Dermis blood vessel endothelial cell (primary cell): ENCODE data around the gene PURB. TPM values are rescaled to one million over a fixed set of nuclear protein-coding genes. Genes with fewer than 3 reads are reported as not detected.
"Not testable (repeated sequence)": the region's sequence is repeated elsewhere in the genome, so short reads cannot be mapped to it uniquely, and the experiment has no call there.

Experiments
- DNase-seq: peaks from one replicate; pipeline ENCODE4 v3.0.0; 2010
- total RNA-seq: library from RNA; depleted of rRNA; stranded (reverse); fragments of >200 nt; gene quantifications from 2 replicates; pipeline ENCODE4 v1.2.3, GENCODE V29; 2014

The PURB gene
- total RNA-seq, 1 donor from 2014 or later, result 18.5 TPM

DNA sequence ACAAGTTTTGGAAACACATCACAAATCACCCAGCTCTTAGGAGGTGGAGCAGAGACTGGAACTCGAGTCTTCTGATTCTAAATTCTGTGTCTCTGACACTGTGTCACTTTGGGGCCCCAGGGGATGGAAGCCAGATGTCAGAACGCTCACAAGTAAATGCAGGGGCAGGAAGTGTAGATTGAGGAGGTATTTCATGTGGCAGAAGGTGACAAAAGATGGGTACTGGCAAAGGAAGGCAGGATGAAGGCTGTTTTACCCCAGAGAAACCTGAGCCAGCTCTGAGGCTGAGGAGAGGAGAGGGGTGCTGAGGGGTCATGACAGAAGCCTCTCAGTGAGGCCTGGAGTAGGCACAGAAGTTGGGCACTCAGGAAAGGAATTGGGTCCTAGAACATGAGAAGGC is 6.0 kb upstream of the PURB start:
- no peak for DNase-seq

DNA sequence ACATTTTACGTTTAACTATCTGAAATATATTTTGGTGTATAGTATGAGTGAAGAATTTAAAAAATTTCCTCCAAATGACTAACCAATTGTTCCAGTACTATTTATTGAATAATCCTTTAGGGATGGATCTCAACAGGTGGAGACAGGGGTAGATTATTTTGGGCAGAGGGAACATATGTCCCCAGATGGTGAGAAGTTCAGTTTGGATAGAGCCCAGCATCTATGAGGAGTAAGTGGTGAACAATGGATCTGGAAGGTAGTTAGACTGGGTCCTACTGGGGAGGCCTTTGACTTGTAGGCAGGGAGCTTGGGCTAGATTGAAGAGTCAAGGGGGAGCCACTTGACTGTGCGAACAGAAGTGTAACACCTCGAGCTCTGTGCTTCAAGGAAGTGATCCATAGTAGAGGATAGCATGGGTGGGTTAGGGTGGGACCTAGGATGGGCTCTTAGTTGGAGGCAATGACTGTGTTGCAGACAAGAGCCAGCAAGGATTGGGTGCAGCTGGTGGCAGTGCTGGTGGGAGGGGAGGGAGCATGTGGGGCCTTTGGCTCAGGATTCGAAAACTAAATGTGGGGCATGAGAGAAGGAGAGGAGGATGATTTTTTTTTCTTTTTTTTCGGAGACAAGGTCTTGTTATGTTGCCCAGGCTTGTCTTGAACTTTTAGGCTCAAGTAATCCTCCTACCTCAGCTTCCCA is 3.9 kb upstream of the PURB start:
- no peak for DNase-seq

DNA sequence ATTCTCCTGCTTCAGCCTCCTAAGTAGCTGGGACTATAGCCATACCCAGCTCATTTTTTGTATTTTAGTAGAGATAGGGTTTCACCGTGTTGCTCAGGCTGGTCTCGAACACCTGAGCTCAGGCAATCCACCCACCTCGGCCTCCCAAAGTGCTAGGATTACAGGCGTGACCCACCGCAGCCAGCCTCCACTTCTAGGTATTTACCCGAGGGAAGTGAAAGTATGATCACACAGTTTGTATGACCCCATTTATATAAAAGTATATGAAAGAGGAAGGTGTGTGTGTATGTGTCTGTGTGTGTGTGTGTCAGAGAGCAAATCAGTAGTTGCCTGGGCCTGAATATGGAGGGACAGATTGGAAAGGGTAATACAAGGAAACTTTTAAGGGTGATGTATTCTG is 2.0 kb upstream of the PURB start:
- no peak for DNase-seq

DNA sequence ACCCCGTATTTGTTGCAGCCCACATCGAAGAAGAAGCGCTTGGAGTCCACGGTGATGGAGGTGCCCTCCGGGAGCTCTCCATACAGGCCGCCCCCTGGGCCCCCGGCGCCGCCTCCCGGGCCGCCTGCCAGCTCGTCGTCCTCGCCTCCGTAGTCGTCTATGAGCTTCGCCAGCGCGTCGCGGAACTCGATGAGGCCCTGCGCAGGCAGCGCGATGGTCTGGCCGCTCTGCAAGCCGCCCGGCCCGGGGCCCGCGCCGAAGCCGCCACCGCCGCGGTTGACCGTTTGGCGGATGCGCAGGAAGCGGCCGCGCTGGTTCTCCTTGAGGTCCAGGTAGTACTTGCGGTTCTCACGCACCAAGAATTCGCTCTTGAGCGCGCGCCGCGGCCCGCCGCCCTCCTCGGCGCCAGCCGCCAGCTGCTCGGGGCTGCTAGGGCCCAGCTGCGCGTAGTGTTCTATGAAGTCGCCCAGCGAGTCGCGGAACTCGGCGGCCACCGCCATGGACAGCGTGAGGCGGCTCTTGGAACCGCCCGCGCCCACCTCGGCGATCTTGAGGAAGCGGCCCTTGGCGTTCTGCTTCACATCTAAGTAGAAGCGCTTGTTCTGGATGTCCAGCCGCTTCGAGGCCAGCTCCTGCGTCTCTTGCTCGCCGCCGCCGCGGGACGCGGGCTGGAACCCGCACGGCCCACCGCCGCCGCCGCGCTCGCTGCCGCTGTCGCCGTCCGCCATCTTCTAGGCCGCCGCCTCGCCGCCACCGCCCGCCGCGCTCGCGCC is 523 bp downstream of the PURB start:
- DNase-seq, result peak; percentile 81

DNA sequence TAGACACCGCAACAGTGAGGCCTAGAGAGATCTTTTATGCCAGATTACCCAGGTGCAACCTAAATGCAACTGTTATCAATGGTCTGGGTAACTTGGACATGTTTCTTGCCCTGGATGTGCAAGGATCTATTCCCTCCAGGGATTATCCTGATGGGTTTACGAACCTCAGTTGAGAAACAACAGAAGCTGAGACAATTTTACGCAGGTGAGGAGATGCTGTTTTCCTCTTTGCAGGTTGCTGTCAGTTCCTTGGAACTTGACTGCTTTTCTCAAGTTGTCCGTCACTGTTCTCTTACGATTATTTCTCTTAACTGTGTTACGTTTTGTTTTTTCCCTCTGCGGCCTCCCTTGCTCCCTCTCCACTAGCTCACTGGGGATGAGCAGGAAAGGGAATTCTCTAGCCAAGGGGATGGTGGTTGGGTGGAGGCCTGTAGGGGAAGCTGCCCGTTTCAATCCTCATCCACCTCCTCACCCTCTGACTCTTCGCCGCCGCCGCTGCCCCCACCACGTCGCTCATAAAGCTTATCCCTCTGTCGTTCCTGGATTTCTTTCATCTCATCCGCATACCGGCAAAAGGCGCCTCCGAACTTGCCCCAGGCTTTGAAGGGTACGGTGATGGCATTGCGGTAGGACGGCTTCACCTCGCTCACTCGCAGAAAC is 1.2 kb downstream of the PURB start:
- DNase-seq, result no peak

DNA sequence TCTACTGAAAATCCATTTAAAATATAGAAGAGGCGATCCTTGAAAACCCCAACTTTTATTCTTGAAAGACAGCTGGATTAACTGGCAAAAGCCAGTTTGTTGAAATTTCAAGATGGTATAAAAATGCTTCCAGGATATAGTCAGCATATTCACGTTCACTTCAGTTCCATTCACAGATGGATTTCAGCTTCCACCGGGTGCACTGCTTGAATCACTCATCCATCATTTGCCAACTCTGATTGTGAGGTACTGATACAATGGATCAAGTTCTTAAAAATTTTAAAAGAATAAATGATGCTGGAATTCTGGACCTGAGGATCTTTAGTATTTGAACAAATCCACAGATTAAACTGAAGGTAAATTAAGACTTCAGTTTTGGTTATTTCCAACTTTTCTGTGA is 2.4 kb downstream of the PURB start:
- peak; percentile 15 for DNase-seq

DNA sequence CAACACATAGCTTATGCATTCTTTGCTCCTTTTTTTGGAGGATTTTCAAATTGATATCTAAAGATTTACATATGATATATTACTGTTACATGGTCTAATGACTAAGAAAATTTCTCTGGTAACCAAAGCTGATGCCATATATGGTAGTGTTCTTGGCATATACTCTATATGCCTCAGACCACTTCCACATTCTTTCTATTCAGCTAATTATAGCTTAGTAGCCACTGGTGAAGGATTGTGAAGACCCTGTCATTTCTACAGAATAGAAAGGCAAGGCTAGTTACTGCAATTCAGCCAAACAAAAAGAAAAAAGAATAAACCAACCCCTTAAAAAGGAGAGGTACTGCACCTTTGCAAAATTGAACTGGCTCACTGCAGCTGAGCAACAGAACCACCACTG is 3.7 kb downstream of the PURB start:
- DNase-seq, result peak; percentile 37

DNA sequence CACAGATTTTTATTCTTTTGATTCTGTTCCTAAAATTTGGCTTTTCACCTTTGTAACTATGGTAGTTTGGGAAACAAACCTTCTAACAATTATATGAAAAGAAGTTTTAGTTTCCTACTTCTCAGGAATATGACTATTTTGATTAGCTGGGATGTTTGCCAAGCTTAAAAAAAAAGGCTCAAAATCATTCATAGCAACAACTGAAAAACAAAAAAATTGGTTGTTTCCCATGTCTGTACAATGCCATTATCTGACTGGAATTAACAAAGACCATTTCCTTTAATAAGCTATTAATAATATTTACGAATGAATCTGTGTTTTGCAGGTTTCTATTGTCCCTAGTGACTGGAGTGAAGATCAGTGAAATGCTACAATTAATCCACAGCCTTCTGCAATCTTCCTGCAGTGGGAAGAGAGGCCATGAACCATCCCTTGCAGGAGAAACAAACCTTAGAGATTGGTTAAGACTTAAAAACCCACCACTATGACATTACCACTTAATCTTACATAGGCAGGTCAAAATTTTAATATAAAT is 4.2 kb downstream of the PURB start:
- peak; percentile 75 for DNase-seq

DNA sequence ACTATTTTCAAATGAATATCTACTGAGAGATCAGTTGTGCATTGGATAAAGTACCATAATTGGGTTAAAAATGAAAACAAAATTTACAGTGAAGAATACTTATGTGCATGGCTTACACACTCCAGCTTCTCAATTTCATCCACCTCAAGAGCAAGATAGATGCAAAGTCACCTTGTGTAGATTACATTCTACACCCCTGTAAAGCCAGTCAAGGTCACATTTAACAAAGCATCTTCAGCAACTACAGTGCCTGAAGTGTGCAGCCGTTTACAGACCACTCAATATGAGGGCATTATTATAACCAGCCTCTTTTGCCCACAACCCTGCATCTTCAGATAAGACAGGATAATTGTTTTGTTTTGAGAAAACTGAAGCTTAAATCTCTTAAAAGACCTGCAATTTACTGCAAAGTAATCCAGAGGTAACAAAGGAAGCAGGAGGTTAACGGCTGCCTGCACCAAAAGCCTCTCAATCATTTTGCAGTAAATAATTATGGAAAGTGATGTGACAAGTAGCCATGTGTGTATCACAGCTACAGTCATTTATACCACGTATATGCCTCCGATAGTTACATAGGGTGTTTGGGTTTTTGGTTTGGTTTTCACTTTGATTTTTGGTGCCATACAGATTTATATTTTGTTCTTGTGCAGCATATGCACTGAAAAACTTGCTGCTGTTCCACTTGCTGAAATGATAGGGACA is 4.9 kb downstream of the PURB start:
- DNase-seq, result no peak

DNA sequence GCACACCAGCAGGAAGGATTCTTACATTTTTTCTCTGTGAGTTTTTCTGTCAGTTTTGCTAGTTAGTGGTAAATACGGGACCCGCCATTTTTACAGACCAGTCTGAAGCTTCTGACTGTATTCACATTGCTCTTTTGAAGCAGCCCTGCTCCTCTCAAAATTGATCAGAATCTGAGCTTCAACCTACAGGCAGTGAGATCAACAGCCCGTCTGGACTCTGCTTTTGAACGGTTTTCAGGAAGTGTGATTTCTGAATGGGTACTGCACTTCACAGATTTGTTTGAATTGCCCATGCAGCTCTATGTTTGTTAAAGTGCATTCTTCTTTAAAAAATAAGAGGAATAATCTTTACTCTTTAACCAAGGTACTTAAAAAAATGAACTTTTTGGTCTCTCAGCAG is 8.9 kb downstream of the PURB start:
- no peak for DNase-seq

DNA sequence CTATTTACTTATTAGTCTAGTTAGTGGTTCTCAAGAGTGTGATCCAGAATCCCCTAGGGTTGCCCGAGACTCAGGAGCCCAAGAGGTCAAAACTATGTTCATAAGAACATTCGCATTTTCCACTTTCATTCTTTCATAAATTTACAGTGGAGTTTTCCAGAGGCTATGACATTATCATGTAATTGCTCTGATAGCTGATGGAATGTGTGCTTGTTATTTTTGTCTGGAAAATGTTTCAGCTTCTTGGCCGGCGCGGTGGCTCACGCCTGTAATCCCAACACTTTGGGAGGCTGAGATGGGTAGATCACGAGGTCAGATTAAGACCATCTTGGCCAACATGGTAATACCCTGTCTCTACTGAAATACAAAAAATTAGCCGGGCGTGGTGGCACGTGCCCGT is 10.1 kb downstream of the PURB start:
- DNase-seq, result no peak

DNA sequence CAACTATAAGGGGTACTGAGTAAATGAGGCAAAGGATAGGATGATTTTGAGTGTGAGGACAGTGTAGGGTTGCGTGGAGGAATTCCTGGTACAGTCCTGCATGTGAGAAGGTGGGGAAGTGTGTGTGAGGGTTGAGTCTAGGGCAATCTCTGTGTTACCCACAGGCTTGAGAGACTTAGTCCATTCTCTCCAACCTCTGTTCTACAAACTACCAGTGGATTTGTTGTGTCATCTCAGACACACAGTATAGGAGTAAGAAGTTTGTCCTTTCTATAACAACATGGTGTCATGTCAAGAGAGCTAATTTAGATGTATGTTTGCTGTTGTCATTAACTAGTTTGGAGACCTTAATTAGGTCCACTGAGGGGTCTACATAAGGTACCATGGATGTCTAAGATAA is 12.5 kb downstream of the PURB start:
- no peak for DNase-seq

DNA sequence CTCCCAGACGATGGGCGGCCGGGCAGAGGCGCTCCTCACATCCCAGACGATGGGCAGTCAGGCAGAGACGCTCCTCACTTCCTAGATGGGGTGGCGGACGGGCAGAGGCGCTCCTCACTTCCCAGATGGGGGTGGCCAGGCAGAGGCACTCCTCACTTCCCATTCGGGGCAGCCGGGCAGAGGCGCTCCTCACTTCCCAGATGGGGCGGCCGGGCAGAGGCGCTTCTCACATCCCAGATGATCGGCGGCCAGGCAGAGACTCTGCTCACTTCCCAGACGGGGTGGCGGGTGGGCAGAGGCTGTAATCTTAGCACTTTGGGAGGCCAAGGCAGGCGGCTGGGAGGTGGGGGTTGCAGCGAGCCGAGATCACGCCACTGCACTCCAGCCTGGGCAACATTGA is 13.4 kb downstream of the PURB start:
- not testable (repeated sequence) for DNase-seq

DNA sequence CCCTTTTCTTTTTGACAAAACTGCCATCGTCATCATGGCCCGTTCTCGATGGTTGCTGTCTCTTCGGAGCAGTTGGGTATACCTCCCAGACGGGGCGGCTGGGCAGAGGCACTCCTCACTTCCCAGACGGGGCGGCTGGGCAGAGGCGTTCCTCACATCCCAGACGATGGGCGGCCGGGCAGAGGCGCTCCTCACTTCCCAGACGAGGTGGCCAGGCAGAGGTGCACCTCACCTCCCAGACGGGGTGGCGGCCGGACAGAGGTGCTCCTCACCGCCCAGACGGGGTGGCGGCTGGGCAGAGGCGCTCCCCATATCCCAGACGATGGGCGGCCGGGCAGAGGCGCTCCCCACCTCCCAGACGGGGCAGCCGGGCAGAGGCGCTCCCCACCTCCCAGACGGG is 14.6 kb downstream of the PURB start:
- not testable (repeated sequence) for DNase-seq

DNA sequence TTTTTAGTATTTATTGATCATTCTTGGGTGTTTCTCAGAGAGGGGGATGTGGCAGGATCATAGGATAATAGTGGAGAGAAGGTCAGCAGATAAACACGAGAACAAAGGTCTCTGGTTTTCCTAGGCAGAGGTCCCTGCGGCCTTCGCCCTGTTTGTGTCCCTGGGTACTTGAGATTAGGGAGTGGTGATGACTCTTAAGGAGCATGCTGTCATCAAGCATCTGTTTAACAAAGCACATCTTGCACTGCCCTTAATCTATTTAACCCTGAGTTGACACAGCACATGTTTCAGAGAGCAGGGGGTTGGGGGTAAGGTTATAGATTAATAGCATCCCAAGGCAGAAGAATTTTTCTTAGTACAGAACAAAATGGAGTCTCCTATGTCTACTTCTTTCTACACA is 15.0 kb downstream of the PURB start:
- DNase-seq, result not testable (repeated sequence)

DNA sequence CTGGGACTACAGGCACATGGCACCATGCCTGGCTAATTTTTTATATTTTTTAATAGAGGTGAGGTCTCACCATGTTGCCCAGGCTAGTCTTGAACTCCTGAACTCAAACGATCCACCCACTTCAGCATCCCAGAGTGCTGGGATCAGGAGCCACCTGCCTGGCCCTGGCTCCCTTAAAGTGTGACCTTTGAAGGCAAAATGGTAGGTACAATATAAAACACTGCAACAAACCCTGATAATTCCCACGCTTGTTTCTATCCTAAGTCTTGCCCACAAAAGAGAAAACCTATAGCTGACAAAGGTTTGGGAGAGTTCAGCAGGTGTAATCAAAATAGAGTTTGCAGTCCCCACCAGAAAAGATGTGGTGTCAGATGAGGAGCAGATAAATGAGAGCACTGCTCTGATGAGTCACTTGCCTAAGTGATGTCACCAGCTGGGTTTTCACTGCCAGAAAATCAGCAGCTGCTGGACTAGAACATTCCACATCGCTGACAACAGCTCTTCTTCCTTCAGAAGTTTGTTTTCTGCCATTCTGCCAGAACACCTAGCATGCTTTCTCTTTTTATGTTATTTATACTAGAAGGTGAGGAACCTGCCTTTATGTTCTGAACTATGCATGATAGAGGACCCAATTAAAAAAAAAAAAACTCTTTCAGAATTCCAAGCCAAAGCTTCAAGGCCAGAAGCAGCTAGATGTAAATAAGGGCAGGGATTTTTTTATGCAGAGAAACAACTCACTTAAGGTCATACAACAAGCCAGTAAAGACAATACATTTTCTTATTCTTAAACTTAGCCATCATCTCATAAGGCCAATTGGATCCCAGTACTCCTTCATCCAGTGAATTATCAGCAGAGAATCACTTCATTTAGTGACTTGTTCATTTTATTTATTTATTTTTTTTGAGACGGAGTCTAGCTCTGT is 18.0 kb downstream of the PURB start:
- DNase-seq, result peak; percentile 80

DNA sequence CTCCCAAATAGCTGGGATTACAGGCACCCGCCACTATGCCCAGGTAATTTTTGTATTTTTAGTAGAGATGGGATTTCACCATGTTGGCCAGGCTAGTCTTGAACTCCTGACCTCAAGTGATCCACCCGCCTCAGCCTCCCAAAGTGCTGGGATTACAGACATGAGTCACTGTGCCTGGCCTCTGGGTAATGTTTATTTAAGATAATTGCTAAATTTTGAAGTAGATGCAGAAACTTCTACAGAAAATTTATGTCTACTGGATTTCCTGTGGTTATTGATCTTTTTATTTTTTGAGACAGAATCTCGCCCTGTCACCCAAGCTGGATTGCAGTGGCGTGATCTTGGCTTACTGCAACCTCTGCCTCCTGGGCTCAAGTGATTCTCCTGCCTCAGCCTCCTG is 23.4 kb downstream of the PURB start:
- not testable (repeated sequence) for DNase-seq

DNA sequence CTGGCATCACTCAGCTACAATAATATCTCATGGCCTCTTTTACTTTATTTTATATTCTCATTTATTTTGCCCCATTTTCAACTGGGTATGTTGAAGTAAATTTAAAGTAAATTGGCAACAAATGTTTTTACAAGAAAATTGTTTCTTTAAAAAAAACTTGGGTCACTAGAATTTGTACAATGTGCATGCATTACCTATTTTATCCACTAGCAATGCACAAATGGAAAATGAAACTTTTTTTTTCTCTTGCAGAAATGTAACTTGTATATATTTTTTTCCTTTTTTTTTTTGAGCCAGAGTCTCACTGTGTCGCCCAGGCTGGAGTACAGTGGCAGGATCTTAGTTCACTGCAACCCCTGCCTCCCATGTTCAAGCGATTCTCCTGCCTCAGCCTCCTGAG is 27.2 kb downstream of the PURB start:
- DNase-seq, result no peak

DNA sequence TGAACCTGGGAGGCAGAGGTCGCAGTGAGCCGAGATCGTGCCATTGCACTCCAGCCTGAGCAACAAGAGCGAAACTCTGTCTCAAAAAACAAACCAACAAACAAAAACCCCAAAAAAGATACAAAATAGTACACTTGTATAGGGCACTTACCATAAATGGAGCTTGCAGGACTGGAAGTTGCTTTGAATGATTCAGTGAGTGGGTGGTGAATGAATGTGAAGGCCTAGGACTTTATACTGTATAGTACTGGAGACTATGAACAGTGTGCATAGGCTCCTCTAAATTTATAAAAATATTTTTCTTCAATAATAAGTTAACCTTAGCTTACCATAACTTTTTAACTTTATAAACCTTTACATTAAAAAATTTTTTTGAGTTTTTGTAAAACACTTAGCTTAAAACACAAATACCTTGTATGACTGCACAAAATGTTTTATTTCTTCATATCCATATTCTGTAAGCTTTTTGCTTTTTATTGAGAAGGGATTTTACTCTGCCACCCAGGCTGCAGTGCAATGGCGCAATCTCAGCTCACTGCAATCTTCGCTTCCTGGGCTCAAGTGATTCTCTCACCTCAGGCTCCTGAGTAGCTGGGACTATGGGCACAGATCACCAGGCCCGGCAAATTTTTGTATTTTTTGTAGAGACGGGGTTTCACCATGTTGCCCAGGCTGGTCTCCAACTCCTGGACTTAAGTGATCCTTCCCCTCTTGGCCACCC is 30.5 kb downstream of the PURB start:
- DNase-seq, result no peak

DNA sequence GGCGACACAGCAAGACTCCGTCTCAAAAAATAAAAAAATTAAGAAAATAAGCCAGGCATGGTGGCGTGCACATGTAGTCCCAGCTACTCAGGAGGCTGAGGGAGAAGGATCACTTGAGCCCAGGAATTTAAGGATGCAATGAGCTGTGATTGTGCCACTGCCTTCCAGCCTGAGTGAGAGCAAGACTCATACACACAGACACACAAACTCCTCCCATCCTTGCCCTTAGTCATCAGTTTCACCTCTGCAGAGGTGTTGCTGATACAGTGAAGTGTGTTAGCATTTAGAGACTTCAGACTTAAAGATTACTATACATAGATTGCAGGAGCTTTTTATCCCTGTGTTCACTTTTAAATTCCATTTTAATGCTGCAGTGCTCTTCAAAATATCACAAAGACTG is 31.9 kb downstream of the PURB start:
- DNase-seq, result no peak

DNA sequence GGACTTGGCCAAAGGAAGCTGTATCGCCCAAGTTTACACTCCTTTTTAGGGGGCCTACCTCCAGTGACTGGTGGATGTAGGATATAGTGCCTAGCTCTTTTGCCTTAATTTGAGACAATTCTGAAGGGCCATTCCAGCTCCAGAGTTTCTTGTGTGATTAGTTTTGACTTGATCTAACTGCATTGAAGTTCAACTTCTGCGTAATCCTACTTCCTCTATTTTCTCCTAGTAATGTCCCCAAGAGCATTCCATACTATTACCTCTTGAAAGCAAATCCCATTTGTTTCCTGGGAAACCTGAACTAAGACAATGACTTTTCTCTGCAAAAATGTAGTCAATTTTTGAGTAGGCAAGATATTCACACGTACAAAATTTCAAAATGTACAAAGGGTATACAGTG is 32.7 kb downstream of the PURB start:
- no peak for DNase-seq
